GM18520 (cell line): ENCODE data around the gene VCL.
"Not testable (repeated sequence)": the region's sequence is repeated elsewhere in the genome, so short reads cannot be mapped to it uniquely, and the experiment has no call there.

Experiments used
- ATAC-seq: cut with Tn5 transposase; IDR thresholded peaks from one replicate; pipeline ENCODE4 v1.9.1; 2021; ENCODE audit not compliant: unreplicated experiment

The VCL gene

DNA sequence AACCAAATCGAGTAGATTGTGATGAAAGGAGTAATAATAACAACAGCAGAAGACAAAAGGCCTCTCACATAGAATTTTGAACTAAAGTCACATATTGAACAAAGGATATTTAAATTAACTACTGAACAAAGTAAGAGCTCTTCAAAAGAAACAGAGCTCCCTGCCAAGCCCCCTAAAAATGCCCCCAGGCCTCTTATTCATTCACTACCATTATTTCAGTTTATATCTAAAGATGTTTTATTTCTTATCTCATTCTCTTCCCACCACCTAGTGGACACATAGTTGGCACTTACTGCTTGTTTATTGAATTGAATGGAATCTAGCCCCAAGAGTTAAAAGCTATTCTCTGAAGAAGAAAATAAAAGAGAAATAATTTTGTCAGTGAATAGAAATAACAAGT is 37.4 kb downstream of the VCL start:
- ATAC-seq, result no peak

DNA sequence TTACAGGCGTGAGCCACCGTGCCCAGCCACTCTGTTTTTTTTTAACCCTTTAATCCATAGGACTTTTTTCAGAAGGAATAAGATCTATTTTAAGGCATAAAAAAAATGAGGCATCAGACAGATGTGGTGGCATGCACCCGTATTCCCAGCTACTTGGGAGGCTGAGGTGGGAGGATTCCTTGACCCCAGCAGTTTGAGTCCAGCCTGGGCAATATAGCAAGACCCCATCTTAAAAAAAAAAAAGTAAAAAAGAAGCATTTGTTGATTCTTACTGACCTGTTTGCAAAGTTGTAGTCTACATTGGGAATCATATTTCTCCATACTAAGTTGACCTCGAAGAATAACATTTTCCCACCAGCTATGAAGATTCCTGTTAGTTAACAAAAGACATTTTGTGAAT is 38.6 kb downstream of the VCL start:
- no peak for ATAC-seq

DNA sequence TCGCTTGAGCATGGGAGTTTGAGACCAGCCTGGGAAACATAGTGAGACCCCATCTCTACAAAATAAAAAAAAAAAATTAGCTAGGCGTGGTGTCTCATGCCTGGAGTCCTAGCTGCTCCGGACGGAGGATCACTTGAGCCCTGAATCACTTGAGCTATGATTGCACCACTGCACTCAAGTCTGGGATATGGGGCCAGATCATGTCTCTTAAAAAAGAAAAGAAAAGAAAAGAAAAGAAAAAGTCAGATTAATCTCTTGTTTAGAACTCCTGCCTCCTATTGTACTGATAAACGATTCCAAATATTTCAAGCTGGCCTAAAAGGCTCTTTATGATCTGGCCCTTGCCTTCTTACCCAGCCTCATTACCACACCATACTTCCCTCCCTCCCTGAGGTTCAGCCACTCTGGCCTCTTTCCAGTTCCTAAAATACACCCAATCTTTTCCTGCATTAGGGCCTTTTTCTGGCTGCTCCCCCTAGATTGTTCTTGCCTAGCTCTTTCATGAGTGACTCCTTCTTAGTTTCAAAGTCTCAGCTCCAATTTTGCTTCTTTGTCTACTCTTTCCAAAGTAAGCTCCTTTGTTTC is 41.7 kb downstream of the VCL start:
- ATAC-seq, result no peak

DNA sequence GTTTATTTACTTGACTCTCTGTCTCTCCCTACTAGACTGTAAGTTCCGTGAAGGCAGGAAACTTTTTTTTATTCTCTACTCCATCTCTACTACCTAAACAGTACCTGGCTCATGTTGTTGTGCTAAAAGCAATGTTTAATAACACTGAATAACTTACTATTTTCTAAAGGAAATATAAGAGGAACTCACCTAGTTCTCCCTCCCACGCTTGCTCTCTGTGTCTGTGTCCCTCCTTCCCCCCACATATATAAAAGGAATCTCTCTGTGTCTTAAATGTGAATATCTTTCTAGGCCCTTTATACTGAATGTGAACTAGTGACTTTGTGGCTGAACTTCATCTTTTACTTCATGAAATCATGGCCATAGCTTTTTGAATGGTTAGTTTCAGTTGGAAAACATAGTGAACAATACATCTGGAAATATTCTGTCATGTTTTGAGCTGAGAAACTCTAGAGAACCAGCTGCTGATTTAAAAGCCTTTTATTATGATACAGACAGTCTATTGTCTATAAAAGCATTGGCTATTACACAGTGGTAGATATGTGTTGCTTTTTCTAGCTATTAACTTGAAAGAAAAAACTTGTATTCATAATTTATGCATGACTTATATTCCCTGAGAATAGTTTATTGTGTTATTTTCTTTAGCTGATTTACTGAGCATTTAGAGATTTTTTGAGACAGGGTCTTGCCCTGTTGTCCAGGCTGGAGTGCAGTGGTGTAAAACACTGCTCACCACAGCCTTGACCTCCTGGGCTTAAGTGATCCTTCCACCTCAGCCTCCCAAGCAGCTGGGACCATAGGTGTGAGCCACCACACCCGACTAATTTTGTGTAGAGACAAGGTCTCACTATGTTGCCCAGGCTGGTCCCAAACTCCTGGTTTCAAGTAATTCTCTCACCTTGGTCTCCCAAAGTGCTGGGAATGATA is 42.5 kb downstream of the VCL start:
- ATAC-seq, result no peak

DNA sequence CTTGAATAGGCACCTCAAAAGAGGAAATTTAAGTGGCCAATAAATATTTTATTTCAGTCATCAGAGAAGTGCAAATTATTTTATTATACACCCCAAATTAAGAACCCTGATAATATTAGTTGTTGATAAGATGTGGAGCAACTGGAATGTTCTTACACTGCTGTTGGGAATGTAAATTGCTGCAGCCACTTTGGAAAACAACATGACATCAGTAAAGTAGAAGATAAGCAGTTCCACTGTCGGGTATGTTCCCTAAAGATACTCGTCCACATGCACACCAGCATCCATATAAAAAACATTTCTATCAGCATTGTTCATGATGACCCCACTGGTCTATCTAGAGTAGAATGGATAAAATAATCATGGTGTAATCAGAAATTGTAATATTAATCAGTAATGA is 46.5 kb downstream of the VCL start:
- no peak for ATAC-seq

DNA sequence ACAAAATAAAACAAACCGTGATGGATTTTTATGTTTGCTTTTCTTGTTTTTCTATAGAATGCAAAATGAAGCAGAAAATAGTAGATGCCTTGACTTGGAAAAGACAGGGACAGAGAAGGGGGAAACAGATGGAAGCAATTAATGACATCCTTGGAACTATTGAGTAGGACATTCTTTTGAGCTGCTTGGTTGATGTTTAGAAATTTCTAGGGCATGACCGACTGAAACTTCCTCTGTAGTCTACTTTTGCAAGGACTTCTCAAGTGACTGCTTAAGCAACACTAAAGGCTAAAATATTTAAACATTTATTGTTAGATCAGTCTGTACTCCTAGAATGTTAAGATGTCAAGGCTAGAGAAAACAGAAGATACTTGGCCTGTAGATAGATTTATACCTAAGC is 49.4 kb downstream of the VCL start:
- ATAC-seq, result no peak

DNA sequence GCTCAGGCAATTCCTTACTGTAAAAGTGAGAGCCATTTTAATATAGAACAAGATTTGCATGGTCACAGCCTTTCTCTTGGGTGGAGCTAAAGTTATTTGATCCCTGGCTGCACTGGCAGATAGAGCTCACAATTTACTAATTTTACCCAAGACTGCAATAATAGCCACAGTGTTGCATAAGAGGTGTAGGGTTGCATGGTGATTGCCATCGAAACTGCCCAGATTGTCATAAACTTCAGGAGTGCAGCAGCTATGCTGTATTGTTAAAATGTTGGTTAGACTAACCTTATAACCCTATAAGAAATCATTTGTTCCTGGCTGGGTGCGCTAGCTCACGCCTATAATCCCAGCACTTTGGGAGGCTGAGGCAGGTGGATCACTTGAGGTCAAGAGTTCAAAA is 50.0 kb downstream of the VCL start:
- ATAC-seq, result no peak

DNA sequence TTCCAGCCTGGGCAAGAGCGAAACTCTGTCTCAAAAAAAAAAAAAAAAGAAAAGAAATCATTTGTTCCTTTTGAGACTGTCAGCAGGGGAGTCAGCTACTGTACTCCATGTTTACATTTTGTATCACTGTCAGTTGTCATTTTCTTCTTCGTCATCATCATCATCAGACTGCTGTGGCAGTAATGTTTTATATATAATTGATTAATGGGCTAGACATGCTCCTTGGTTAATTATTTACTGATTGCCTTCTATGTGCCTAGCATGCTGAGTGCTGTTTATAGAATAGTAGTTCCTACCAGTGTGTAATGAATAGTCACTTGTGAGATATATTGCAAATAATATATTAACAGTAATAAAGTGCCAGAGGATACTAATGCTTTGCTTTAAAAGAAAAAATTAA is 50.5 kb downstream of the VCL start:
- no peak for ATAC-seq

DNA sequence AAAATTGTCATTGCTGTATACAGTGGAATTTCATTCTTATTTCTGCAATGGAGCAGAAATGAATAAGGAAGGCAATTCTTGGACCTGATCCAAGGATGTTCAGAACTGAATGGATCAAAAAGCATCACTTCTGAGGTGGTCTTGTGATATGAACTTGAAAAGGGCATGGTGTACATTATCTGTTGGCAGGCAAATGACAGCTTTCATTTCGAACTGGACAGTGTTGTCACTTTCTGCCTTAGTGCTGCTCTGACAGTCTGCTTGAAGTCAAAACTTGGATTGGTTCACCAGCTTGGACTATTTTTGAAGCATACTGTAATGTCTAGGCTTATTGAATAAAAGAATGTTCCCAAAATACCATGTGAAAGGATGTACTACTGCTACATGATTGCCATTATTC is 52.0 kb downstream of the VCL start:
- ATAC-seq, result no peak

DNA sequence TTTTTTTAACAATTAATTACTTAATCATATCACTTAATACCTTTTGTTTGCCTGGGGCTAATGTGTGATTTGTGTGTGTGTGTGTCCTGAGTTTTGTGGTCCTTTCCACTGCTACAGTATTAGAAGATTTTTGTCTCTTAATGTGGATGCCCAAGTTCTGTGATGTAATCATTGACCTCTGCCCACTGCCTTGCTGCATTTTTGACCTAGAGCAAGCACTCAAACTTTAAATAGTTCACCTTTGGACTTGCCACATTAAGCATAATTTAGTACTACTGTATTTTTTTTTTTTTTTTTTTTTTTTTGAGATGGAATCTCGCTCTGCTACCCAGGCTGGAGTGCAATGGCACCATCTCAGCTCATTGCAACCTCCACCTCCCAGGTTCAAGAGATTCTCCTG is 52.7 kb downstream of the VCL start:
- ATAC-seq, result no peak

DNA sequence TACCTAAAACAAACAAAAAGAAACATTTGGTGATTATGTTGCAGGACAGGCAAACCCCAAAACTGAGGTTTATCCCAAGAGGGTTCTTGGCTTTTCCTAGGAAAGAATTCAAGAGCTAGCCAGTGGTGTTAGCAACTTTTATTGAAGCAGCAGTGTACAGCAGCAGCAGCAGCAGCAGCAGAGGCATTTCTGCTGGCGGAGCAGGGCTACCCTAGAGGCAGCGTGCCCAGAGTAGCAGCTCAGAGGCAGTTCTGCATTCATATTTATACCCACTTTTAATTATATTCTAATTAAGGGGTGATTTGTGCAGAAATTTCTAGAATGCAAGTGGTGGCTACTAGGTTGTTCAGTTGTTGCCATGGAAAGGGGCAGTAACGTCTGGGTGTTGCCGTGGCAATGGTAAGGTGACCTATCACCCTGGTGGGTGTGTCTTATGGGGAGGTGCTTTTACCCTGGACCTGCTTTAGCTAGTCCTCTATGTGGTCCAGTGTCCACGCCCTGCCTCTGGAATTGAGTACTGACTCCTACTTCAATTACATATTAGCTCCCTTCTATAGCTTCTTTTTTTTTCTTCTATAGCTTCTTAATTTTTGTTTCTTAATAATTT is 53.9 kb downstream of the VCL start:
- no peak for ATAC-seq

DNA sequence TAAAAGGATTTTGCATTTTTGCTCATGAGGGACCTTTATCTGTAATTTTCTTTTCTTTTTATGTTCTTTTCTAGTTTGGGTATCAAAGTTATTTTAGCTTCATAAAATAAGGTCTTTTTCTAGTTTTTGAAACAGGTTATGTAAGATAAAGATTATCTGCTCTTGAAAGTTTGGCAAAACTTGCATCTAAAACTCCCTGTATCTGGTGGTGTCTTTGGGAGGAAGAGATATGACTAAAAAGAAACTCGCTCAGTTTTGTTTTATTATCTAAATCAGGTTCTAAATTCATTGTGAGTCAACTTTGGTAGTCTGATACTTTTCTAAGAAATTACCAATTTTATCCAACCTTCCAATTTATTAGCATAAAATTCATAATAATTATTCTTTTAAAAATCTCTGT is 55.1 kb downstream of the VCL start:
- ATAC-seq, result no peak

DNA sequence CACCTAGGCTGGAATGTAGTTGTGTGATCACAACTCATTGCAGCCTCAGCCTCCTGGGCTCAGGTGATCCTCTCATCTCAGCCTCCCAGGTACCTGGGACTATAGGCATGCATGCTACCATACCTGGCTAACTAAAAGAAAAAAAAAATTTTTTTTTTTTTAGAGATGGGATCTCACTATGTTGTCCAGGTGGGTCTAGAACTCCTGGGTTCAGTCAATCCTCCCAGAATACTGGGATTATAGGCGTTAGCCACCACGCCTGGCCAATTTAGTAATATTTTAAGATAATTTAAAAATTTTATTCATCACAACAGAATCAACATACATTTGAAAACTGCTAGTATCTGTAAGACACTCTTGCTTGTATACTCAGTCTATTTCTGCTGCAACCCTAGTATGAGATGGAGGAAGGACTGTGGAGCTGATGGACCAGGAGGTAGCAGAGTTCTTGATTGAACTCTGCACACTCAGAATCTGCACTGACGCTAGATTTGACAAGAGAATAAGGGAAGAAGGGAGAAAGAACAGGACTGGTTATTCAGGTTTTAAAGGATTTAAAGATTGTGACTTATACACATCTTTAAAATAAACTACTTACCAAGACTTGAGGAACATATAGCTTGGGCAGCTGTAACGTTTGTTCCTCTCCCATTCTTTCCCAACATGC is 57.6 kb downstream of the VCL start:
- no peak for ATAC-seq

DNA sequence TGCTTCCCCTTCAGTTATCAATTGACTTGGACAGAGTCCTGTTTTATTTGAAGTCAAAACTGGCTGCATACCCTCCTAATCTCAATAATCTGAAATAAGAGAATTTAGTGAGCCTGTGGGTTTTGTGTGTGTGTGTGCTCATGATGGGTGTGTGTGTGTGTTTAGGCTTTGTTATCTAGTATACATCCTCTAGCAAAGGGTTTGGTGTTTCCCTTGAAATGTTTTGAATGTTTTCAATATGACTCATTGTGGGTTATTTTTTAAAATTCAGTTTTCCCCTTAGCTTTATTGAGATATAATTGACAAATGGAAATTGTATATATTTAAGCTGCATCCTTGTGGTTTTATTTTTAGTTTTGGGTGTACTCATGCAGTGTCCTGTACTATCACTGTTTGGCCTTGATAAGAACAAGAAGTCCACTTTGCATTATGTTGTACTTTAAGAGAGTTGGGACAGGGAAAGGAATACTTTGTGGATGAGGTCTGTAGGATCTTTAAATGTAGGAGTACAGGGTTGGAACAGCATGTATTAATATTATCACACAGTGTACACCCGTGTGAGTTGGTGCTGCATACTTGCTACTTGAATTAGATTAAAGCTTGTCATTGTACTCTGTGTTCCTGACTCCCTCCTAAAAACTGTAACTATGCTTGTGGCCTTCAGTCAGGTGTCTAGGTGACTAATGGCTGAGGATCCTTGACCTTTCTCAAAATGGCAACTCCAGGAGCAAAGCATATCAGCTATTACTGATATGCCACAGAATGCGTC is 58.3 kb downstream of the VCL start:
- no peak for ATAC-seq

DNA sequence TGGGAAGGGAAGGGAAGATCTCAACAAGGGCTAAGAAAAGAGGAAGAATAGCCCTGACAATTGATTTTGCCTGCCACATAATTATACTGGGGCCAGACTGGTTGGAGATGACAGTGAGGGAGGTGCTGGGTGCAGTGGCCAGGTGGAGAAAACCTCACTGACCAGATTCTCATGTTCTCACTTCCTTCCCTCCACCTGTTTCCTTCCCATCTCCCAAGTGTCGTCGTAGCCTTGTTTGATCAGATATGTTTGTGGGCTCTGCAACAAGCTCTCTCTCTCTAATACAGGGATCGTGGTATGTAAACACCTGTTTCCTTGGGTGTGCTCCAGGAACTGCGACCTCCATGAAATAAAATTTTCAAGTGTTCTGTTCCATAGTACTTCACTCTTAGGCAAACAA is 60.2 kb downstream of the VCL start:
- no peak for ATAC-seq

DNA sequence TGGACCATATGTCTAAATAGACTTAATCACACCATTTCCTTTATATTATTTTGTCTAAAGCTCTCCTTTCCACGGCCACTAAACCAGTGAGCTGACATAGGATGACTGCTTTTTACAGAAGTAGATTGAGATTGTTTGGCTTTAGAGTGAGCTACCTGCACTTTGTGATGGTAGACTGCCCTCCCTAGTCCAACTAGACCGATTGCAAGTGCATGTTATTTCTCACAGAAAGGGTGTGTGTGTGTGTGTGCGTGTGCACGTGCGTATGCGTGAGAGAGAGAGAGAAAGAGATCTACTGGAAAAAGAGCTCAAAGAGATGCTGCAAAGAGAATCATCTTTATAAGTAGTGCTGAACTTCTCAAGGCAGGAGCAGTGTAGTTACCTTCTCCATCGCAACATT is 60.7 kb downstream of the VCL start:
- no peak for ATAC-seq

DNA sequence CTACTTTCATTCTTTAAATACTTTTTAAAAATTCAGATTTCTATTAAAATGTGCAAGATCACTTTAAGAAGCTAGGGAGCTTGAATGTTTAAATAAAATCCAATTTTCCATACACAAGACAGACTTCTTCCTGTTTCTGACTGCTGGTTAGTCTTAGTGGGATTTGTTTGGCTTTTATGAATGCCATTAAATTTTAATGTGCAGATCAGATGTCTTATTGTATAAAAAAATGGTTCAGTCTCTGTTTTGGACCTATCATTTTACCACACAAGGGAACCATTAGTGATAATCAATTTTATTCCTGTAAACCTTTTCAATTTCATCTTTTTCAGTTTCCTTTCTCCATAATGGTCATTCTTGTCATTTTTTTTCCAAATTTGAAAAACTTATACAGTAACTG is 63.2 kb downstream of the VCL start:
- no peak for ATAC-seq

DNA sequence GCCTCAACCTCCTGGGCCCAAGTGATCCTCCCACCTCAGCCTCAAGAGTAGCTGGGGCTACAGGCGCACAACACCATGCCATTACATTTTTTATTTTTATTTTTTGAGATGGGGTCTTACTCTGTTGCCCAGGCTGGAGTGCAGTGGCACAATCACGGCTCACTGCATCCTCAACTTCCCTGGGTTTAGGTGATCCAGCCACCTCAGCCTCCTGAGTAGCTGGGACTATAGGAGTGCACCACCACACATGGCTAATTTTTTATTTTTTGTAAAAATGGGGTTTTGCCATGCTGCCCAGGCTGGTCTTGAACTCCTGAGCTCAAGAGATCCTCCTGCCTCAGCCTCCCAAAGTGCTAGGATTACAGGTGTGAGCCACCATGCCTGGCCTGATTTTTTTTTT is 64.1 kb downstream of the VCL start:
- not testable (repeated sequence) for ATAC-seq

DNA sequence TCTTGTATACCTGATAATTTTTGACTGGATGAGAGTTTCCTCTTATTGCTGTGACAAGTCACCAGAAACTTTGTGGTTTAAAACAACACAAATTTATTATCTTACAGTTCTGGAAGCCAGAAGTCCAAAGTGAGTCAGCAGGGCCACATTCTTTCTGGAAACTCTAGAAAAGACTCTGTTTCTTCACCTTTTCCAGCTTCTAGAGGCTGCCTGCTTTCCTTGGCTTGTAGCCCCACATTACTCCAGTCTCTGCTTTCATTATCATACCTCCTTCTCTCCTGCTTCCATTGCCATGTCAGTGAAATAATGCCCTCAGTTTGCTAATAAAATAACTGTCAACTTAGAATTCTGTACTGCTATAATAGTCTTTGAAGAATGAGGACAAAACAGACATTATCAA is 65.3 kb downstream of the VCL start:
- no peak for ATAC-seq

DNA sequence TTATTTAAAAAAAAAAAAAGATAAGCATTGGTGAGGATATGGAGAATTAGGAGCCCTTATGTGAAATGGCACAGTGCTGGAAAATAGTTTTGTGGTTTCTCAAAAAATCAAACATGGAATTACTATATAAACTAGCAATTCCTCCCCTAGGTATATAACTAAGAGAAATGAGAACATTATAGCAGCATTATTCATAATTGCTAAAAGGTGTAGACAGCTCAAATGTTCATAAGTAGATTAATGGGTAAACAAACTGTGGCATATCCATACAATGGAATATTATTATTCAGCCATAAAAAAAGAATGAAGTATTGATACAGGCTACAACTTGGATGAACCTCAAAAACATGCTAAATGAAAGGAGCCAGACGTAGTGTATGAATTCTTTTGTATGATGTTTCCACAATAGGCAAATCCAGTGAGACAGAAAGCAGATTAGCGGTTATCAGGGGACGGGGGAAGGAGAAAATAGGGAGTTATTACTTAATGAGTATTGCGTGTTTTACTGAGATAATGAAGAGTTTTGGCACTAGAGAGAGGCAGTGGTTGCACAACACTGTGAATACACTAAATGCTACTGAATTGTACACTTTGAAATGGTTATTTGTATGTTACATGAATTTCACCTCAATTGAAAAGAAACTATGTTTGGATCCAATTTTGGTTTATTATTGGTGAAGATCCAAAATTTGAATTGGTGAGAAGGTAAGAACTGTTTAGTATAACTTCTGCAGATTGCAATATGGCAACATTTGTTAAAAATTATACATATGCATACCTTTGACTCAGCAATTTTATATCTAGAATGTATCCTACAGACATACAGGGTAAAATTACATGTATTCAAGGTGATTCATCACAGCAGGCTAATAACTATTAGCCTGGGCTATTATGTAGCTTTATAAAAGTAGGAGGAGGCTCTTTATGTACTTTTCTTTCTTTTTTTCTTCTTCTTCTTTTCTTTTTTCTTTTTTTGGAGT is 69.7 kb downstream of the VCL start:
- no peak for ATAC-seq
